ENCODE results near the gene PLA2G4F.

PLA2G4F gene

DNA sequence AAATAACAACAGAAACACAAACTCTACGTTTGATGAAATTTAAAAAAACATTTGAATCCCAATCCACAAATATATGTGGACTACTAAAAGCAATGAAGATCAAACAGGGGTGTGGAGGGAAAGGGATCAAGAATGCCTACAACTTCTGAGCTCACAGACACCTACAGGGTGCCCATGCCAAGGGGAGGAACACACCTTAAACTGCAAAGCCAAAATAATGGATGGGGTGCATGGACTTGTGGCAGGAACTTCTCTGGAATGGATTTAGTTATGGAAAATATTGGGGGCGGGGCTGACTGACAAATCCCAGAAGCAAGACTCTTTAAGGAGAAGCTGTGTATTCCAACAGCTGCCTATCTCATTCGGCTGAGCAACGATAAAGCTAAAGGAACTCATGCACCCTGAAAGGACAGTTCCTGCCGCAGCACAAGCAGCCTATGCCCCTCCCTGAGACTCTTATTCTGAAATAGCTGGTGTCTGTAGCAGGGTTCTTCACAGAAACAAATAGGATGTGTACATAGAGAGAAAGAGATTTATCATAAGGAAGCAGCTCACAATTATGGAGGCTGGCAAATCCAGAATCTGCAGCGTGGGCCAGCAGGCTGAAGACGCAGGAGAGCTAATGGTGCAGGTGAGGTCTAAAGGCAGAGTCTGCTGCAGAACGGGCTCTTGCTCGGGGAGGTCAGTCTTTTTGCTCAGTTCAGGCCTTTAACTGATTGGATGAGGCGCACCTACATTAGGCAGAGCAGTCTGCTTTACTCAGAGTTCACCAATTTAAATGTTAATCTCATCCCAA lies 37.6 kb downstream of the PLA2G4F start:
- no peak for DNase-seq (ENCODE audit: extremely low spot score)
- POLR2A ChIA-PET: interaction anchor here (0.8 to 0.9 kb wide), 2 partner anchors 20 to 146 kb away, joined by 3 read pairs; partner anchors contain the start of gene EHD4
- TF ChIP-seq NFRKB (IDR thresholded peaks at IDR 0.05) (no peak), LEF1 (IDR thresholded peaks at IDR 0.05; ENCODE audit: borderline replicate concordance) (no peak), FOXK2 (IDR thresholded peaks at IDR 0.05) (no peak), FOXA1 (IDR thresholded peaks at IDR 0.05) (no peak), CTBP1 (IDR thresholded peaks at IDR 0.05; ENCODE audit: borderline replicate concordance) (no peak), SUZ12 (IDR thresholded peaks at IDR 0.05) (no peak), BHLHE40 (IDR thresholded peaks at IDR 0.05; ENCODE audit: borderline replicate concordance) (no peak), ELF4 (IDR thresholded peaks at IDR 0.05) (no peak), SP1 (IDR thresholded peaks at IDR 0.05) (no peak), HDGF (IDR thresholded peaks at IDR 0.05; ENCODE audit: borderline replicate concordance) (no peak), FOXM1 (IDR thresholded peaks at IDR 0.05; ENCODE audit: borderline replicate concordance) (no peak), L3MBTL2 (conservative IDR thresholded peaks at IDR 0.05) (no peak), ZNF384 (IDR thresholded peaks at IDR 0.05) (no peak), ARNT (IDR thresholded peaks at IDR 0.05) (no peak), TARDBP (IDR thresholded peaks at IDR 0.05) (no peak)
- TF ChIP-seq, protein P1, sequence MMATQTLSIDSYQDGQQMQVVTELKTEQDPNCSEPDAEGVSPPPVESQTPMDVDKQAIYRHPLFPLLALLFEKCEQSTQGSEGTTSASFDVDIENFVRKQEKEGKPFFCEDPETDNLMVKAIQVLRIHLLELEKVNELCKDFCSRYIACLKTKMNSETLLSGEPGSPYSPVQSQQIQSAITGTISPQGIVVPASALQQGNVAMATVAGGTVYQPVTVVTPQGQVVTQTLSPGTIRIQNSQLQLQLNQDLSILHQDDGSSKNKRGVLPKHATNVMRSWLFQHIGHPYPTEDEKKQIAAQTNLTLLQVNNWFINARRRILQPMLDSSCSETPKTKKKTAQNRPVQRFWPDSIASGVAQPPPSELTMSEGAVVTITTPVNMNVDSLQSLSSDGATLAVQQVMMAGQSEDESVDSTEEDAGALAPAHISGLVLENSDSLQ (IDR thresholded peaks at IDR 0.05): no peak

DNA sequence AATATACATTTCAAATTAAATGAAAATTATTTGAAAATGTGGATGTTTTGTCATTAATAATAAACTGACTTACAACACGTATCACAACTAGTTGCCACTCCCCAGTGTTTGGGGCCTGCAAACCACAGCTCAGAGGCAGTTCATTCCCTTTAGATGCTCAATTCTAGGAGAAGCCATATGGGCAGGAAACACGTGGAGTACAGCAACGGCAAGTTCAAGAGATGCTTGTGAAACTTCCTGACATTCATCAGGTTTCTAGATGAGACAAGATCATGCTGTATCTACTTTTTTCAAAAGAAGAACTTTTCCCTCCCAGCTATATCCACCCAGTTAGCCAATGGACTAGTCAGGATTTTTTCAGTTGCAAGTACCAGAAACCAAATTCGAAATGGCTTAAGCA lies 44.5 kb downstream of the PLA2G4F start:
- POLR2A ChIA-PET: no interaction called here
- TF ChIP-seq ELF4 (IDR thresholded peaks at IDR 0.05) (no peak), FOXM1 (IDR thresholded peaks at IDR 0.05; ENCODE audit: borderline replicate concordance) (no peak), LEF1 (IDR thresholded peaks at IDR 0.05; ENCODE audit: borderline replicate concordance) (no peak), ZNF384 (IDR thresholded peaks at IDR 0.05) (no peak), CTBP1 (IDR thresholded peaks at IDR 0.05; ENCODE audit: borderline replicate concordance) (no peak), ARNT (IDR thresholded peaks at IDR 0.05) (no peak), BHLHE40 (IDR thresholded peaks at IDR 0.05; ENCODE audit: borderline replicate concordance) (no peak), L3MBTL2 (conservative IDR thresholded peaks at IDR 0.05) (no peak), NFRKB (IDR thresholded peaks at IDR 0.05) (no peak), TARDBP (IDR thresholded peaks at IDR 0.05) (no peak)
- TF ChIP-seq, protein P1 (IDR thresholded peaks at IDR 0.05): no peak
- DNase-seq (ENCODE audit: extremely low spot score): no peak
- CTCF ChIA-PET: no interaction called here

More for the DNA sequence above, 37.6 kb downstream of the PLA2G4F start:
- CTCF ChIA-PET: interaction anchor here (1.2 to 1.4 kb wide), 2 partner anchors 19 to 34 kb away, joined by 3 to 4 read pairs; no protein-coding TSS in a partner anchor

DNA sequence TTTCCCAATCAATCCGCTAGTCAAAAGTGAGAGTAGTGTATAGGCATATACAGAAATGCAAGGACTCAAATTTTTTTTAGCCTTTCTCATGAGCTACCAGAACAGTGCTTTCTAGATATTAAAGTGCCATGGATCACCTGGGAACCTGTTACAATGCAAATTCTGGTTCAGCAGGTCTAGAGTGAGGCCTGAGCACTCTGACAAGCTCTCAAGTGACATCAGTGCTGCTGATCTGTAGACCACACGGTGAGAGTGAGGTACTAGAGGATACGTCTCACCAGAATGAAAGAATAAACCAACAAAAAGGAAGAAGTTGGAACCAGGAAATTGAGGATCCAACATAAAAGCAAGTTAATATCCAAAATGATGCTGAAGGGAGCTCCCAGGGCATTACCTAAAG lies 46.1 kb downstream of the PLA2G4F start:
- TF ChIP-seq FOXA1 (IDR thresholded peaks at IDR 0.05) (no peak), L3MBTL2 (conservative IDR thresholded peaks at IDR 0.05) (no peak), CTBP1 (IDR thresholded peaks at IDR 0.05; ENCODE audit: borderline replicate concordance) (no peak), LEF1 (IDR thresholded peaks at IDR 0.05; ENCODE audit: borderline replicate concordance) (no peak), FOXK2 (IDR thresholded peaks at IDR 0.05) (no peak)
- TF ChIP-seq, protein P1 (IDR thresholded peaks at IDR 0.05): no peak
- CTCF ChIA-PET: no interaction called here
- POLR2A ChIA-PET: interaction anchor here (0.9 kb wide), 1 partner anchor 276 kb away, joined by 3 read pairs; no protein-coding TSS in a partner anchor
- DNase-seq (ENCODE audit: extremely low spot score): no peak

DNA sequence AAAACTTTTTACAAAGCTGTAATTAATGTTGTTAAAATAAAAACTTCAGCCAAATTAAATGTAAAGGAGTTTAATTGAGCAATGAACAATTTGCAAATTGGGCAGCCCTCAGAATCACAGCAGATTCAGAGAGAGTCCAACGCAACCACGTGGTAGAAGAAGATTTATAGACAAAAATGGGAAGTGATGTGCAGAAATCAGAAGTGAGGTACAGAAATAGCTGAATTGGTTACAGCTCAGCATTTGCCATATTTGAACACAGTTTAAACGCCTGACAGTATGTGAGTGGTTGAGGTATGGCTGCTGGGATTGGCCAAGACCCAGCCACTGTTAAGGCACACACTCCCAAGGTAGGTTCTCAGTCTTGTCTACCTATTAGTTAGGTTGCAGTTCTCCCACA lies 47.6 kb downstream of the PLA2G4F start:
- no peak for DNase-seq (ENCODE audit: extremely low spot score)
- ChIA-PET CTCF (interaction anchor here (0.6 kb wide), 1 partner anchor 193 kb away, joined by 4 read pairs; no protein-coding TSS in a partner anchor), POLR2A (no interaction called here)
- TF ChIP-seq, protein P1 (IDR thresholded peaks at IDR 0.05): no peak
- TF ChIP-seq SP1 (IDR thresholded peaks at IDR 0.05) (no peak), ZNF384 (IDR thresholded peaks at IDR 0.05) (no peak), FOXM1 (IDR thresholded peaks at IDR 0.05; ENCODE audit: borderline replicate concordance) (no peak), TARDBP (IDR thresholded peaks at IDR 0.05) (no peak), ARNT (IDR thresholded peaks at IDR 0.05) (no peak), FOXK2 (IDR thresholded peaks at IDR 0.05) (no peak), HDGF (IDR thresholded peaks at IDR 0.05; ENCODE audit: borderline replicate concordance) (no peak), FOXA1 (IDR thresholded peaks at IDR 0.05) (no peak), ELF4 (IDR thresholded peaks at IDR 0.05) (no peak), LEF1 (IDR thresholded peaks at IDR 0.05; ENCODE audit: borderline replicate concordance) (no peak), NFRKB (IDR thresholded peaks at IDR 0.05) (no peak), CTBP1 (IDR thresholded peaks at IDR 0.05; ENCODE audit: borderline replicate concordance) (no peak), BHLHE40 (IDR thresholded peaks at IDR 0.05; ENCODE audit: borderline replicate concordance) (no peak), L3MBTL2 (conservative IDR thresholded peaks at IDR 0.05) (no peak), SUZ12 (IDR thresholded peaks at IDR 0.05) (no peak)

DNA sequence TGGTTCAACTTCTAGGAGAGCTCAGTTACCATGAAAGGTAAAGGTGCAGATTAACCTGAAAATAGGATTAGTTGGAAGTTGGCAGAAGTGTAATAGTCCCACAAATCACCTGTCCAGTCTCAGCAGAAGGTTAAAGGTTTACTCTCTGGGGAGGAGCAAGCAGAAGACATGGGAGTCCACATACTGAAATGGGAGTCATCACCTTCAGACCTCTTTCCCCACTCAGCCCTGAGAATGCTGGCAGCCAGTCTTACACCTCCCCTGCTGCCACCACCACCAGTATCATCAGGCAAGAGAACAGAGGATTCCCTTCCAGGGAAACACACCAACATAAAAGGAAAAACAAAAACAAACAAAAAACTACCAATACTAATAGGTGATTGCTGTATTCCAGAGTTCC lies 48.2 kb downstream of the PLA2G4F start:
- no peak for DNase-seq (ENCODE audit: extremely low spot score)
- no peak for TF ChIP-seq FOXK2 (IDR thresholded peaks at IDR 0.05)
- no peak for TF ChIP-seq BHLHE40 (IDR thresholded peaks at IDR 0.05; ENCODE audit: borderline replicate concordance)
- no peak for TF ChIP-seq SUZ12 (IDR thresholded peaks at IDR 0.05)
- TF ChIP-seq TARDBP (IDR thresholded peaks at IDR 0.05): no peak
- TF ChIP-seq NFRKB (IDR thresholded peaks at IDR 0.05): no peak
- no peak for TF ChIP-seq L3MBTL2 (conservative IDR thresholded peaks at IDR 0.05)
- TF ChIP-seq ARNT (IDR thresholded peaks at IDR 0.05): no peak
- no peak for TF ChIP-seq CTBP1 (IDR thresholded peaks at IDR 0.05; ENCODE audit: borderline replicate concordance)
- TF ChIP-seq FOXM1 (IDR thresholded peaks at IDR 0.05; ENCODE audit: borderline replicate concordance): no peak
- no peak for TF ChIP-seq LEF1 (IDR thresholded peaks at IDR 0.05; ENCODE audit: borderline replicate concordance)
- no peak for TF ChIP-seq FOXA1 (IDR thresholded peaks at IDR 0.05)
- TF ChIP-seq ZNF384 (IDR thresholded peaks at IDR 0.05): no peak
- POLR2A ChIA-PET: no interaction called here
- CTCF ChIA-PET: interaction anchor here (0.6 kb wide), 1 partner anchor 193 kb away, joined by 4 read pairs; no protein-coding TSS in a partner anchor
